ENCODE data around the gene PRKN. TPM values are rescaled to one million over a fixed set of nuclear protein-coding genes. Genes with fewer than 3 reads are reported as not detected.

Gene PRKN
- total RNA-seq, 2 donors from 2014 or later, result 15.7 to 19.3 TPM

- Histone ChIP-seq H3K4me3 (no peak overlapping the region), H3K27me3 (no peaks in the 10 kb centered on the region), H3K4me1 (no peaks in the 10 kb centered on the region), H3K36me3 (no peaks in the 10 kb centered on the region), H3K27ac (no peak overlapping the region), H3K9me3 (peaks cover 0 to 4% of the 10 kb centered on the region in 2 donors)
- no peak for DNase-seq (ENCODE audit: low spot score)
- TF ChIP-seq CTCF (IDR thresholded peaks at IDR 0.05), result no peak
Observed at GRCh38 chr6:161598896-161599295, 1128.7 kb downstream of the PRKN start.

- TF ChIP-seq CTCF (IDR thresholded peaks at IDR 0.05), result no peak
- no peak for DNase-seq (ENCODE audit: low spot score)
- no peaks in the 10 kb centered on the region for H3K4me1 ChIP-seq
- no peaks in the 10 kb centered on the region for H3K27me3 ChIP-seq
- no peaks in the 10 kb centered on the region for H3K36me3 ChIP-seq
- H3K4me3 ChIP-seq, result no peak overlapping the region
- no peak overlapping the region for H3K27ac ChIP-seq
- H3K9me3 ChIP-seq, result peaks cover 0 to 4% of the 10 kb centered on the region in 2 donors
Observed at GRCh38 chr6:161596807-161597520, 1130.6 kb downstream of the PRKN start.

GRCh38 chr6:161594412-161594811 is 1133.2 kb downstream of the PRKN start:
- peaks cover 0 to 4% of the 10 kb centered on the region in 2 donors for H3K9me3 ChIP-seq
- no peaks in the 10 kb centered on the region for H3K27me3 ChIP-seq
- TF ChIP-seq CTCF (IDR thresholded peaks at IDR 0.05), result no peak
- H3K4me1 ChIP-seq, result no peaks in the 10 kb centered on the region
- no peak overlapping the region for H3K4me3 ChIP-seq
- H3K36me3 ChIP-seq, result no peaks in the 10 kb centered on the region
- no peak overlapping the region for H3K27ac ChIP-seq
- DNase-seq (ENCODE audit: low spot score), result no peak

- Histone ChIP-seq H3K27me3 (no peaks in the 10 kb centered on the region), H3K27ac (no peak overlapping the region), H3K36me3 (no peaks in the 10 kb centered on the region), H3K4me1 (no peaks in the 10 kb centered on the region), H3K9me3 (peaks cover 0 to 4% of the 10 kb centered on the region in 2 donors), H3K4me3 (no peak overlapping the region)
- TF ChIP-seq CTCF (IDR thresholded peaks at IDR 0.05), result no peak
- no peak for DNase-seq (ENCODE audit: low spot score)
Observed at GRCh38 chr6:161590961-161591627, 1136.5 kb downstream of the PRKN start.

- Histone ChIP-seq H3K36me3 (no peaks in the 10 kb centered on the region), H3K4me1 (no peaks in the 10 kb centered on the region), H3K27ac (no peak overlapping the region), H3K27me3 (no peaks in the 10 kb centered on the region), H3K4me3 (no peak overlapping the region), H3K9me3 (no peaks in the 10 kb centered on the region)
- TF ChIP-seq CTCF (IDR thresholded peaks at IDR 0.05), result no peak
- no peak for DNase-seq (ENCODE audit: low spot score)
Observed at GRCh38 chr6:161586887-161587286, 1140.7 kb downstream of the PRKN start.
